Measurements from ENCODE around the gene CORIN. TPM values are rescaled to one million over a fixed set of nuclear protein-coding genes. Genes with fewer than 3 reads are reported as not detected.
A peak's percentile ranks its signal among the peaks of the same experiment; 100 is the strongest.

The CORIN gene
- total RNA-seq, 2 experiments from 2014 or later: not detected

DNA sequence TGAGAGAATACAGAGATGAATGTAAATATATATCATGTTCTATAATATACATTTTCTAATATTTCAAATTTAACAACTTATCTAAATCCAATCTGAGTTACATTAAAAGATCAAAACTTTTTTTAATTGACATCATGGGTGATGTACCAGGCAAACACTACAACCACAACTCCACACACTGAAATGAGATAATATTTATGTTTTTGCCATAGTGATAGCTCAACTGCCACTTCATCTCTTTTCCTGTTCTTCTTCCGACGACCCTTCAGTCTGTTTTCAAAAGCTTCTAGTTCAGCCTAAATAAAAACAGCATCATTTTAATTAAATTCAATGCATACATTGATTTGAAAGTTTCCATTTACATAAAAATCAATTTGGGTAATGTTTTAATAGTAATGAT is 10.2 kb upstream of the CORIN start:
- no peak overlapping the region for H3K27ac Mint-ChIP-seq
- no peaks in the 10 kb centered on the region for H3K4me1 Mint-ChIP-seq
- no peaks in the 10 kb centered on the region for H3K27me3 Mint-ChIP-seq
- no peak overlapping the region for H3K4me3 Mint-ChIP-seq
- no peak for DNase-seq
- peaks cover 46% of the 10 kb centered on the region for H3K36me3 Mint-ChIP-seq
- H3K9me3 Mint-ChIP-seq: peaks cover 2% of the 10 kb centered on the region

DNA sequence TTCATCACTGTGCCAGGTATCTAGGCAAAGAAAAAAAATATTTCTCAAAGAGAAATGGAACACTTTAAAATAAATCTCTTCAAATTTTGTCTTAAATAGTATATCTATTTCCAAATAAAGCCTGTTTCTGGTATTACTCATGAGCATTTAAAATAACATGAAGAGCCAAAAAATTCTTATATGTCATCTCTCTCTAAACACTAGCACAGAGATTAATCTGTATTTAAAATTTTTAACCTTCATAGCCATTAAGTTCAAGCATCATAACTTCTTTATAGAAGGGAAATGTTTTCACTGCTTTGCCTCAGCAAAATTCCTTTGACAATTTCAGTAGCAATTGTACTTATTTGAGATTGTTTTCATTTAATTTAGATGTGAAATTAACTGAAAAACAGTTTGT is 5.1 kb upstream of the CORIN start:
- H3K9me3 Mint-ChIP-seq: peaks cover 2% of the 10 kb centered on the region
- H3K36me3 Mint-ChIP-seq: peaks cover 28% of the 10 kb centered on the region
- no peak overlapping the region for H3K4me3 Mint-ChIP-seq
- H3K4me1 Mint-ChIP-seq: peaks cover 10% of the 10 kb centered on the region
- no peak overlapping the region for H3K27ac Mint-ChIP-seq
- H3K27me3 Mint-ChIP-seq: peaks cover 1% of the 10 kb centered on the region
- no peak for DNase-seq

DNA sequence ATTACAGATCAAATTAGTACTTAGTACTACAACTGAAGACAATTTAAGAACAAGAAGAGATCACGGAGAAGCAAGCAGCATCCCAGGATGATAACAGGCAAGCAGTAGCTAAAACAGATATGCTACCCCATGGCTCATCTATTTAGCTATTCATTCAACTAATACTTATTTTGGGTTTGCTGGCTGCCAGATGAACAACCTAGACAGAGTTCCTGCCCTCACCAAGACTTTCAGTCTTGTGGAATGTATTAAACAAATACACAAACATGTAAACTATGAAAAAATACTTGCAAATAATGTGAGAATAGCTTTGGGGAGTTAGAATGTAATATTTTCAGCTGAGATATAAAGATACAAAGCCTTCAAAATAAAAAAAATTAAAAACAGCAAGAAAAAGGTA is 2.4 kb upstream of the CORIN start:
- H3K27me3 Mint-ChIP-seq: peaks cover 13% of the 10 kb centered on the region
- peak overlapping the region; percentile 38 for H3K27ac Mint-ChIP-seq
- H3K4me1 Mint-ChIP-seq: peaks cover 29% of the 10 kb centered on the region
- H3K9me3 Mint-ChIP-seq: no peaks in the 10 kb centered on the region
- DNase-seq: no peak
- H3K36me3 Mint-ChIP-seq: peaks cover 9% of the 10 kb centered on the region
- H3K4me3 Mint-ChIP-seq: no peak overlapping the region

- Mint-ChIP-seq H3K36me3 (peaks cover 7% of the 10 kb centered on the region), H3K27ac (no peak overlapping the region), H3K9me3 (no peaks in the 10 kb centered on the region), H3K4me3 (no peak overlapping the region), H3K27me3 (peaks cover 14% of the 10 kb centered on the region), H3K4me1 (peaks cover 30% of the 10 kb centered on the region)
- no peak for DNase-seq
Measured at GRCh38 chr4:47839259-47839658, 1.4 kb upstream of the CORIN start.

GRCh38 chr4:47838445-47838844 is 578 bp upstream of the CORIN start:
- Mint-ChIP-seq H3K27ac (no peak overlapping the region), H3K4me1 (peaks cover 30% of the 10 kb centered on the region), H3K9me3 (no peaks in the 10 kb centered on the region), H3K4me3 (no peak overlapping the region), H3K27me3 (peaks cover 22% of the 10 kb centered on the region), H3K36me3 (no peaks in the 10 kb centered on the region)
- no peak for DNase-seq

- H3K4me1 Mint-ChIP-seq: peaks cover 30% of the 10 kb centered on the region
Measured at GRCh38 chr4:47837094-47837907, 566 bp downstream of the CORIN start.

DNA sequence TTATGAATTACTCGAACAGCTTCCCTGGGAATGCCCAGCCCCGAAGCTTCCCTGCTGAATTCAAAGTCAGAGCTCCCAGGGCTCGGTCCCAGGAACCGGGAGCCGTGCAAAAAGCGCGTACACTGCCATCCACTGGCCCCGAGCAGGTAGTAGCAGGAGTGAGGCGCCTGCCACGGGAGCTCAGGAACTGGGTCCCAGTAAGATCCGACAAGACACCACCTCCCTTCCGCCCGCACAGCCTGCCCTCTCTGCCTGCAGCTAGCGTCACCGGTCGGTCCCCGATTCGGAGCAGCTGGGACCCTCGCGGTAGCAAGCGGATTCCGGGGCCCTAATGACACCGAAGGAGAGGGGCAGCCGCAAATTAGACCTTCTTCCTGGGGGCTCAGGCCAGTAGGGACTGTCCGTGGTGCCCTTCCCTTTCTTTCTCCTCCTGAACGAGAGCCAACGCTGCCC is 1.2 kb downstream of the CORIN start:
- Mint-ChIP-seq H3K36me3 (no peaks in the 10 kb centered on the region), H3K27ac (no peak overlapping the region)

More at GRCh38 chr4:47837094-47837907, 566 bp downstream of the CORIN start:
- Mint-ChIP-seq H3K27ac (no peak overlapping the region), H3K9me3 (peaks cover 3% of the 10 kb centered on the region), H3K4me3 (peak overlapping the region; percentile 79), H3K27me3 (peaks cover 33% of the 10 kb centered on the region), H3K36me3 (no peaks in the 10 kb centered on the region)
- peak; percentile 60 for DNase-seq

GRCh38 chr4:47835494-47835893 is 2.4 kb downstream of the CORIN start:
- Mint-ChIP-seq H3K27me3 (peaks cover 37% of the 10 kb centered on the region), H3K4me1 (peaks cover 32% of the 10 kb centered on the region), H3K9me3 (peaks cover 3% of the 10 kb centered on the region), H3K27ac (no peak overlapping the region), H3K4me3 (no peak overlapping the region), H3K36me3 (no peaks in the 10 kb centered on the region)
- DNase-seq: no peak

More for the DNA sequence above, 1.2 kb downstream of the CORIN start:
- peak; percentile 63 for DNase-seq
- peaks cover 30% of the 10 kb centered on the region for H3K4me1 Mint-ChIP-seq
- H3K27me3 Mint-ChIP-seq: peaks cover 33% of the 10 kb centered on the region
- H3K9me3 Mint-ChIP-seq: peaks cover 3% of the 10 kb centered on the region
- peak overlapping the region; percentile 79 for H3K4me3 Mint-ChIP-seq

GRCh38 chr4:47831026-47831679 is 6.7 kb downstream of the CORIN start:
- Mint-ChIP-seq H3K36me3 (no peaks in the 10 kb centered on the region), H3K27me3 (peaks cover 29% of the 10 kb centered on the region), H3K9me3 (peaks cover 3% of the 10 kb centered on the region), H3K4me1 (peaks cover 20% of the 10 kb centered on the region), H3K4me3 (no peak overlapping the region), H3K27ac (no peak overlapping the region)
- no peak for DNase-seq

GRCh38 chr4:47830265-47831025 is 7.4 kb downstream of the CORIN start:
- Mint-ChIP-seq H3K27me3 (peaks cover 28% of the 10 kb centered on the region), H3K4me3 (no peak overlapping the region), H3K36me3 (no peaks in the 10 kb centered on the region), H3K9me3 (peaks cover 3% of the 10 kb centered on the region), H3K27ac (no peak overlapping the region), H3K4me1 (peaks cover 16% of the 10 kb centered on the region)
- no peak for DNase-seq

GRCh38 chr4:47829438-47829837 is 8.4 kb downstream of the CORIN start:
- peaks cover 28% of the 10 kb centered on the region for H3K27me3 Mint-ChIP-seq

GRCh38 chr4:47827343-47828047 is 10.4 kb downstream of the CORIN start:
- H3K9me3 Mint-ChIP-seq: no peaks in the 10 kb centered on the region
- no peak overlapping the region for H3K4me3 Mint-ChIP-seq
- DNase-seq: no peak
- no peaks in the 10 kb centered on the region for H3K36me3 Mint-ChIP-seq
- no peak overlapping the region for H3K27ac Mint-ChIP-seq
- H3K4me1 Mint-ChIP-seq: peaks cover 14% of the 10 kb centered on the region
- peaks cover 10% of the 10 kb centered on the region for H3K27me3 Mint-ChIP-seq

More at GRCh38 chr4:47829438-47829837, 8.4 kb downstream of the CORIN start:
- Mint-ChIP-seq H3K27ac (no peak overlapping the region), H3K4me1 (peaks cover 14% of the 10 kb centered on the region), H3K36me3 (no peaks in the 10 kb centered on the region), H3K9me3 (peaks cover 3% of the 10 kb centered on the region), H3K4me3 (no peak overlapping the region)
- DNase-seq: no peak

GRCh38 chr4:47824840-47825239 is 13.0 kb downstream of the CORIN start:
- H3K4me1 Mint-ChIP-seq: peaks cover 10% of the 10 kb centered on the region
- no peak overlapping the region for H3K27ac Mint-ChIP-seq
- peaks cover 7% of the 10 kb centered on the region for H3K27me3 Mint-ChIP-seq
- H3K9me3 Mint-ChIP-seq: no peaks in the 10 kb centered on the region
- no peak for DNase-seq
- no peaks in the 10 kb centered on the region for H3K36me3 Mint-ChIP-seq
- H3K4me3 Mint-ChIP-seq: no peak overlapping the region

- Mint-ChIP-seq H3K36me3 (no peaks in the 10 kb centered on the region), H3K27ac (no peak overlapping the region)
- no peak for DNase-seq
Measured at GRCh38 chr4:47819178-47819577, 18.7 kb downstream of the CORIN start.

More at GRCh38 chr4:47819178-47819577, 18.7 kb downstream of the CORIN start:
- Mint-ChIP-seq H3K4me1 (peaks cover 4% of the 10 kb centered on the region), H3K9me3 (no peaks in the 10 kb centered on the region), H3K27me3 (peaks cover 14% of the 10 kb centered on the region), H3K4me3 (no peak overlapping the region)
